Activated T-helper 1 cell treated with anti-CD3 and anti-CD28 coated beads, Interleukin-2, amount 50 U/mL, for 16 hours (primary cell): ENCODE data around the gene HTR5A.

ENCODE experiments used
- DNase-seq, 2 donors: peaks; one replicate each; pipeline ENCODE4 v3.0.0-alpha.2; 2020; ENCODE audit warnings: low read depth in 1 of 2, low spot score in 1 of 2

The HTR5A gene

DNA sequence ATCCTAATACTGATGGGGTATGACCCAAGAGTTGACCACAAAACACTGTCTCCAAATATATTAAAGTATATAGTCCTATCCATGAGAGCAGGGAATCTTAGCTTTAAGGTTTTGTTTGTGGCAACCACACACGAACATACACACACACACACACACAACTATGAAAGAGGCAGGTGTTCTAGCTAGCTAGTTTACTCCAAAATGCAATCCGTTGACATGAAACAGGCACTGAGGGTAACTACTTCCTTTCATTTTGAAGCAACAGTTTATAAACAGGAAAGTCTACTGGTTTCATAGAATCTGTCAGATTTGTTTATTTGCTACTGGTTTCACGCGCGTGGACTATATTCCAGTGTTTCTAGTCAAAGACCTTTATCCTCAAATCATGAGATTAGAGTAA is 14.8 kb downstream of the HTR5A start:
- DNase-seq = no peak

DNA sequence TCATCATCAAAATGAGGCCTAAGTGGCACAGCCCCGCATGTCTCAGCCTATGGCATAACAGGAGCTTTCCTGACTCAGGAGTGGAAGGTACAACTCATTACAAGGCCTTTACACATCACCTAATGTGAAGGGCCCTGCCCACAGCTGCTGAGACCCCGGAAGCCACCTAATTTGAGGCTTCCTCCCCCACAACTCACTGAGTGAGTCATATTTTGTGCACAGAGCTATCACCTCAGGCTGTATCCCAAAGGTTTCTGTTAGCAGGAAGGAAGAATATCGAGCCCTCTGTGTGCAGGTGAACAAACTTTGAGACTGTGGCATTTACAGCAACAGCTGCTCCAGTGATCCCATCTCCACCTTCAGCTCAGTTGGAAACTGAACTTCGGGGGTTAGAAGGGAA is 20.6 kb downstream of the HTR5A start:
- DNase-seq = no peak

DNA sequence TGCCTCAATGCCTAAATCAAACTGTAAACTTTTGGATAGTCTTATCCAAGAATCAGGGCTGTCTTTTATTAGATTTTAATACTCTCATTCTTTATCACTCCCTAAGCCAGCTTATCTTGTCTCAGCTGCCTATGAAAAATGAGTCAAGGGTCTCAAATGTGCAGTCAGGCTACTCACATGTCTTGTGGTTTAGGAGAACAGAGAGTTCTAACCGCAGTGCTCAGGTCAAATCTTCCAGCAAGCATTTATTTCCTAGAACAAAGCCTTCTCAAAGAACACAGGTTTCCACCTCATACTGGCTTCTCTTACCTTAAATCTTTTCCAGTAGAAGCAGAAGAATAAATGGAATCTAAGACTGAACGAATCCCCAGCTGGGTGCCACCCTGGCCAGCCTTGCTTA is 23.5 kb downstream of the HTR5A start:
- DNase-seq = no peak

DNA sequence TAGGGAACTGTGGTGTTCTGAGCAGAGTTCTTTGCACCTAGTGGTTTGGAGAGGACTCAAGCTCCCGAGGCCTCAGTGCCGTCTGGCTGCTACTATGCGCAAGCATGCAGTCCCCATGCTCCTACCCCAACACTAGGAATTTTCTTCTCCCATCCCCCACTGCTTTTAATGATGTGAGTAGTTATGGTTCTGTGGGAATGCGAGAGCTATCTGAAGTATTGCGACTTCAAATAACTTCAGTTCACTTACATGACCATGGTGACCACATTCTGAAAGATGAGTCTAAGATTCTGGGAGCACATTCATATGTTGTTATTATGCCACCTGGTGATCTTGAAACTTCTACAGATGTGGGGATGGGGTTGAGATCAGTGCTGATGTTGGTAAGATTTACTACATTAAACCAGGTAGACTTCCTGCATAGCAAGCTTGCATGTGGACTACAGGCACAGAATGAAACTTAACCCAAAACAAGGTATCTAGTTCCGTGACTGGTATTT is 24.6 kb downstream of the HTR5A start:
- DNase-seq = no peak

DNA sequence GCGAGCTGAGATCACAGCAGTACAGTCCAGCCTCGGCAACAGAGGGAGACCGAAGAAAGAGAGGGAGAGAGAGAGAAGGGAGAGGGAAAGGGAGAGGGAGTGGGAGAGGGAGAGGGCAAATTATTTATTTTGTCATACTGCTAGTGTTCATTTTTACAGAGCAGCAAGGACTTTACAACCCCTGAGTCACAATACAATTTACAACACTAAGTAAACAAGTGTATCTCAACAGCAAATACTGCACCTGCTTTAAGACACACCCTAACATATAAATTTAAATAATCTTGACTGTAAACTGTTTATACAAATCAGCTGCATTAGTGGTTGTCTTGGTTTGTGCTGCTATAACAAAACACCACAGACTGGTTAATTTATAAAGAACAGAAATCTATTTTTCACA is 27.2 kb downstream of the HTR5A start:
- DNase-seq = no peak

- no peak for DNase-seq
Observed at GRCh38 chr7:155103839-155104238, 33.7 kb downstream of the HTR5A start.

GRCh38 chr7:155104913-155105312 is 34.8 kb downstream of the HTR5A start:
- DNase-seq = no peak

- DNase-seq = no peak
Observed at GRCh38 chr7:155106356-155106755, 36.2 kb downstream of the HTR5A start.

DNA sequence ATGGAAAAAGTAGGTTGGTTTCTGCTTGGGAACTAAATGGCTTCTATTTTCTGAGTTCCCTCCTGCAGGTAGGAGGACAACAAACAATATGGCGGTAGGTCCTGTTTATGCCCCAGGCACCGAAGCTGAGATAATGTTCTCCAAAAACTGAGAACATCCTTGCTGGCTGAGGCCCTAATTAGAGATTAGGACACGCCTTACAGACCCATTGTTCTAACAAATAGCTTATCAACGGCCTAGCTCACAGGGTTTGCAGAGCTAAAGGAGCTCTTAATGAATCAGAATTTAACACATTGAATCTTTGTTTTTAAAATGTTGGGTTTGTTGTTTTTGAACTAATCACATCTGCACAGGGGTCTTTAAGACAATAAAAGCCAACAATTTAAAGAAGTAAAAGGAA is 37.0 kb downstream of the HTR5A start:
- DNase-seq = no peak

DNA sequence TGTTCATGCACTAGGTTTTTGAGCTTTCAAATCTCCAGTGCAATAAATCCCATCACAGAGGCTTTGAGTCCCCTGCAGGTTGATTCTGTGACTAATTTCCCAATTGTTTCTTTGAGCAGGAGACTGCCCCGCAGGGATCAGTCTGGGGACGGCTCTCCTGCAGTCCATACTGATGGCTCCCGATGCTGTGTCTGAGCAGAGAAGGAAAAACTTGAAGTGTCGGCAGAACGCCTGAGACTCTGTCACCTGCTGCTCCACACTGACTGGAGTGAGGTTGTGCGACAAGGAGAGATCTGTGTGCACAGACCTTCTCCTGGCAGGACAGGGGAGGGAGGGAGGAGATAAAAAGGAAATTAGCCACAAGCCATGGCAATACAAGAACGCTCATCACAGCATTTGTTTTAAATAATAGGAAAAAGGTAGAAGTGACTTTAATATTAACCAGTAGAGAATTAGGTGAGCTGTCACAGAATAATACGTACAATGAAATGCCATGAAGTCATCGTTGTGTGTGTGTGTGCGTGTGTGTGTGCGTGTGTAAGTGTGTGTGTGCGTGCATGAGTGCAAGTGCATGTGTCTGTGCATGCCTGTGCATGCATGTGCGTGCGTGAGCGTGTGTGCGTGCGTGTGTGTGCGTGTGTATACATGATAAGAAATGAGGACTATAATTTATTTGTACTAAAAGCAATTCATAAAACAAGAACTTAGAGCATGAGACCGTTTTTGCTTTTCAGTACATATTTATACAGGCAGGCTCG is 38.2 kb downstream of the HTR5A start:
- DNase-seq = no peak

DNA sequence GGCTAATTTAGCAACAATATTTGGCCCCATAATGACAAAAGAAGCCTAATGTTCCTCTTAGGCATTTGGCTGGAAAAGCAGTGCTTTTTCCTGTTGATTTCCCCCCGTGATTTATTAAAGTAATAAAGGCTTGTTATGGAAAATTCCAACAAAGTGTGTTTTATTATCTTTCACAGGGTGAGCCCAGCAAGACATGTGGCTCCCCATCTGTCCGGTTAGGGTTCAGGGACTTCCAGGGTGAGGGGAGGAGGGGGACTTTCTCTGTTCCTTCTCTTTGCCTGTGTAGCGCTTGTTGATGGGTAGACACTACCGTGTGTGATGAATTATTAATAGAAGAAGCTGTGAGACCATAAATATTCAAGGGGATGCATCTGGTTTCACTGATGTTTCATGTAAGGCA is 39.0 kb downstream of the HTR5A start:
- no peak for DNase-seq

DNA sequence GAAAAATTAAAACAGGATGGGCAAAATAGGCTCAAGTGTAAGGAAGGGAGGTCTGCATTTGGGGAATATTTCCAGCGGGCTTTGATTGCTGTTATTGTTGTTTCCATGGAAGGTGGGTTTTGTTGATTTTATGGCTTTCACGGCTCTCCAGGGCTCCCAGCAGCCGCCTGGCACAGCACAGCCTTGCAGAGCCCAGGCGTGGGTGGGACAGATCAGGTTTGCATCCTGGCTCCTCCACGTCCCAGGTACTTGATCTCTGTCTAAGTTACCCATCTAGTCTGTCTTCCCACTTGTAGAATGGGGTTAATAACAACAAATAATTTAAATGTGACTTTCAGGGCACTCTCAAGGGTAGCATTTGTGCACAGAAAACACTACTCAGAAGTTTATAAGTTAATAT is 45.2 kb downstream of the HTR5A start:
- DNase-seq = no peak

- no peak for DNase-seq
Observed at GRCh38 chr7:155119801-155120382, 49.8 kb downstream of the HTR5A start.

GRCh38 chr7:155120460-155120859 is 50.3 kb downstream of the HTR5A start:
- DNase-seq = no peak

GRCh38 chr7:155122831-155123230 is 52.7 kb downstream of the HTR5A start:
- no peak for DNase-seq

DNA sequence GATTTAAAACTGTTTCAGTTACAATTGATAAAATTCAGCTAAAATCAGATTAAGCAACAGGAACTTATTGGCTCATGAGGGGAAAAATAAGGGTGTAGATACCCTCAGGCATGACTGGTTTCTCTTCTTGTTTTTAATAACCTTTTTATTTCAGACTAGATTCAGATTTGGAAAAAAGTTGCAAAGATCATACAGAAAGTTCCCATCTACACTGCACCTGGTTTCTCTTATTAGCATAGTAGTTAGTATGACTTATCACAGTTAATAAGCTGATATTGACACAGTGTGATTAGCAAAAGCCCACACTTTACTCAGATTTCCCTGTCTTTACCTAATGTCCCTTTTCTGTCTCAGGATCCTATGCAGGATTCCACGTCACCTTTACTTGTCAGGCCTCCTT is 53.3 kb downstream of the HTR5A start:
- DNase-seq = no peak

DNA sequence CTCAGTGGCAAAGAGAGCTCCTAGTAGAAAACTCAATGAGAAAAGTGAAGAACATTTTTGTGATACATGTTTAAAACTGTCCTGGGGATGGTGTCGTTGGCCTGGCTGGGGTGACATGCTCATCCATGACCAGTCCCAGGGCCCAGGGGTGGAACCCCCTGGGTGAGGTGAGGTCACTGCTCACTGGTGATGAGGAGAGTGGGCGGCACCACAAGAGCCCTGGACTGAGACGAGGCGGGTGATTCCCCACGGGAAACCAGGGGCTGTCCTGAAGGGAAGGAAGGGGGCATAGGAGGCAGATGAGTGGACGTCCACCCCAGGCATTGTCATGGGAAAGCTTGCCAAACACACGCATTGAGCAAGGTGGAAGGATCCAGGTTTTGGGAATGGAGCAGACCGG is 54.6 kb downstream of the HTR5A start:
- no peak for DNase-seq

- no peak for DNase-seq
Observed at GRCh38 chr7:155129186-155129585, 59.1 kb downstream of the HTR5A start.

DNA sequence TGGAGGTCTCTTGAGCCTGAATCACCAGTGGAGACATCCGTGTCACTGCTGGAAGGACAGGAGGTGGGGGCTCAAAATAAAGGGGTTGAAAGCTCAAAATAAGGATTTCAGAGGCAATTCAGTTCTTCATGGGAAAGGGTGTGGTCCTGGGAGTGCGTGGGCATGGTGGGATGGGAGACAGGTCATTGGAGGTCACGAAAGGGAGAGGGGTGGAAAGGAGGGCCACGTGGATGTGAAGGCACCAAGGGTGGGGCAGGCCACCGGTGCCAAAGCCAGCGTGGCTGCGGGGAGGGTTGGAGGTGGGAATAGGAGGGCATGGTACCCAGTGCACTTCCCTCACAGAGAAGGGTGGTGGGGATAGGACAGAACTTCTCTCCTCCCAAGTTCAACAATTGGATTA is 59.7 kb downstream of the HTR5A start:
- DNase-seq = no peak

- no peak for DNase-seq
Observed at GRCh38 chr7:155130493-155130892, 60.4 kb downstream of the HTR5A start.

GRCh38 chr7:155131090-155131489 is 61.0 kb downstream of the HTR5A start:
- DNase-seq = no peak

- DNase-seq = no peak
Observed at GRCh38 chr7:155132431-155132830, 62.3 kb downstream of the HTR5A start.
